ENCODE results near the gene TYSND1. TPM values are rescaled to one million over a fixed set of nuclear protein-coding genes. Genes with fewer than 3 reads are reported as not detected.

TYSND1 gene
- total RNA-seq, 1 experiment from 2014 or later: 16.5 TPM

DNA sequence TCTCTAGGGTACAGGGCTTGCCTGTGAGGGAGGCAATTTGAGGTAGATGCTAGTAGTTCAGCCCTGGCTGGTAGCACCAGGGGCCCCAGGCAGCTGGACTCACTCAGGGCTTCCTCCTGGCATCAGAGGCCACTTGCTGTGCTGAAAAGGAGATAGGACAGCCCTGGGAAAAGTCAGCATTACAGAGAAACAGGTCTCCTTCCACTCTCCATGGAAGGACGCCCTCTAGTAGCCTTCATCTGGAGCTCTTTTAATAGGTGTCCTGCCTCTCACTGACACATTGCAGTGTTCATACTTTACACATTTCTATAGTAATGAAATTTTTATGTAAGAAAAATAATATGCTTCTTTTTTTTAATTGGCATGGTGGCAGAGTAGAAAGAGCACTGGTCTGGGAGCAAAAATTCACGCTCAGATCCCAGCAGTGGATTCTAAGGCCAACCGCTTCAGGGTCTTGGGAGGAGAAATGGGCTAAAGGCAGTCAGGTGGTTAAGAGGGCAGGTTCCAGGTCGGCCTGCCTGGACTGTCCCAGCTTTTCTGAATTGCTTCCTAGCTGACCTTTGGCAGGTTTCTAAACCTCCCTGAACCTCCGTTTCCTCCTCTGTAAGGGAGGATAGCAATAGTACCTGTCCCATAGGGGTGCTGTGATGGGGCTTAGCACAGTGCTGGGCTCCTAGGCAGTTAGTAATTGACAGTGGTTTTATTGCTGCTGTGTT lies 49.6 kb downstream of the TYSND1 start:
- Mint-ChIP-seq H3K4me1 (ENCODE audit: insufficient read depth, unreplicated experiment) (no peaks in the 10 kb centered on the region), H3K27me3 (ENCODE audit: insufficient read depth, unreplicated experiment) (no peaks in the 10 kb centered on the region), H3K27ac (ENCODE audit: low read depth, unreplicated experiment) (no peak overlapping the region), H3K4me3 (ENCODE audit: unreplicated experiment) (no peak overlapping the region), H3K9me3 (ENCODE audit: unreplicated experiment) (no peaks in the 10 kb centered on the region), H3K36me3 (ENCODE audit: insufficient read depth, unreplicated experiment) (peaks cover 27% of the 10 kb centered on the region)
- no peak for TF ChIP-seq CTCF (IDR thresholded peaks at IDR 0.05; ENCODE audit: unreplicated experiment)
- ChIA-PET POLR2A (no interaction called here), CTCF (interaction anchor here (0.7 to 13.0 kb wide), 2 partner anchors 20 to 25 kb away, joined by 3 to 107 read pairs; no protein-coding TSS in a partner anchor)
- BruUV-seq (replicated peaks): no TSS peak
- no peak for DNase-seq (ENCODE audit: unreplicated experiment)
- intact Hi-C loops (cut with micrococcal nuclease): no loop called here

GRCh38 chr10:70096016-70096704 lies 50.3 kb downstream of the TYSND1 start:
- Mint-ChIP-seq H3K27ac (ENCODE audit: low read depth, unreplicated experiment) (no peak overlapping the region), H3K27me3 (ENCODE audit: insufficient read depth, unreplicated experiment) (no peaks in the 10 kb centered on the region), H3K4me1 (ENCODE audit: insufficient read depth, unreplicated experiment) (no peaks in the 10 kb centered on the region), H3K36me3 (ENCODE audit: insufficient read depth, unreplicated experiment) (peaks cover 33% of the 10 kb centered on the region), H3K9me3 (ENCODE audit: unreplicated experiment) (no peaks in the 10 kb centered on the region), H3K4me3 (ENCODE audit: unreplicated experiment) (no peak overlapping the region)
- no peak for DNase-seq (ENCODE audit: unreplicated experiment)
- TF ChIP-seq CTCF (IDR thresholded peaks at IDR 0.05; ENCODE audit: unreplicated experiment): no peak
- intact Hi-C loops (cut with micrococcal nuclease): no loop called here
- ChIA-PET POLR2A (no interaction called here), CTCF (interaction anchor here (0.6 to 13.0 kb wide), 3 partner anchors 11 to 646 kb away, joined by 3 to 107 read pairs (median 5); no protein-coding TSS in a partner anchor)
- no TSS peak for BruUV-seq (replicated peaks)

- peaks cover 35% of the 10 kb centered on the region for H3K36me3 Mint-ChIP-seq (ENCODE audit: insufficient read depth, unreplicated experiment)
Observed at GRCh38 chr10:70094250-70094649, 52.2 kb downstream of the TYSND1 start.

More at GRCh38 chr10:70094250-70094649, 52.2 kb downstream of the TYSND1 start:
- H3K9me3 Mint-ChIP-seq (ENCODE audit: unreplicated experiment): no peaks in the 10 kb centered on the region
- BruUV-seq (replicated peaks): no TSS peak
- ChIA-PET POLR2A (interaction anchor here (1.1 kb wide), 1 partner anchor 8 kb away, joined by 4 read pairs; no protein-coding TSS in a partner anchor), CTCF (interaction anchor here (13.0 kb wide), 1 partner anchor 22 kb away, joined by 107 read pairs; no protein-coding TSS in a partner anchor)
- no peak overlapping the region for H3K27ac Mint-ChIP-seq (ENCODE audit: low read depth, unreplicated experiment)
- no peak for DNase-seq (ENCODE audit: unreplicated experiment)
- H3K4me1 Mint-ChIP-seq (ENCODE audit: insufficient read depth, unreplicated experiment): no peaks in the 10 kb centered on the region
- H3K27me3 Mint-ChIP-seq (ENCODE audit: insufficient read depth, unreplicated experiment): no peaks in the 10 kb centered on the region
- no peak overlapping the region for H3K4me3 Mint-ChIP-seq (ENCODE audit: unreplicated experiment)
- intact Hi-C loops (cut with micrococcal nuclease): no loop called here
- TF ChIP-seq CTCF (IDR thresholded peaks at IDR 0.05; ENCODE audit: unreplicated experiment): no peak
